Hepatocyte (in vitro differentiated cells): ENCODE results near the gene ZNF518B.

Experiments used
- EZH2 ChIP-seq: fragments of 200-600 bp; sonication (generic); IDR thresholded peaks from 2 replicates; pipeline ENCODE4 v1.6.1; 2016; ENCODE audit warnings: antibody characterized with exemption, mild to moderate bottlenecking, borderline replicate concordance
- EZH2phosphoT487 ChIP-seq: fragments of 200-600 bp; sonication (generic); IDR thresholded peaks from one replicate; pipeline ENCODE4 v1.6.1; 2018; ENCODE audit warnings: antibody characterized with exemption, mild to moderate bottlenecking, low read depth, moderate library complexity; ENCODE audit not compliant: unreplicated experiment, severe bottlenecking
- TF ChIP-seq, protein P1 (sequence below): fragments of 200-600 bp; sonication (generic); IDR thresholded peaks from 2 replicates; pipeline ENCODE4 v1.5.1; 2016; ENCODE audit warnings: antibody characterized with exemption, mild to moderate bottlenecking; ENCODE audit not compliant: poor library complexity

DNA sequence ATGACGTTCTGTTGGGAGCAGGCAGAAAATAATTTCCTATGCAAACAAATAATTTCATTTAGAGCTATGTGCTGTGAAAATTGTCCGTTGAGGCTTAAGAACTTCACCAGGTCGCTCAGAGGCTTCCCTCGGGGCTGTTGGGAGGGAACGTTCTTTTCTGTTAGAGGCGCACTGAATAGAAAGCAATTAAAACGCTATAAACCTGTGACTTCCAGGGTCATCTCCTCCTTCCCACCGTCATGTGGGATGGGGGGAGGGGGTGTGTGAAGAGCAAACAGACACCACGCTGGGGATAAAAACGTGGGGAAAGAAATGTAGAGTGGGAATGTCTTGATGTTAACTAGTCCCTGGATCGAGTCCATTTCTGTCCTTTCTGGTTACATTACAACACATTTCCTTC is 35.2 kb upstream of the ZNF518B start:
- TF ChIP-seq, protein P1, sequence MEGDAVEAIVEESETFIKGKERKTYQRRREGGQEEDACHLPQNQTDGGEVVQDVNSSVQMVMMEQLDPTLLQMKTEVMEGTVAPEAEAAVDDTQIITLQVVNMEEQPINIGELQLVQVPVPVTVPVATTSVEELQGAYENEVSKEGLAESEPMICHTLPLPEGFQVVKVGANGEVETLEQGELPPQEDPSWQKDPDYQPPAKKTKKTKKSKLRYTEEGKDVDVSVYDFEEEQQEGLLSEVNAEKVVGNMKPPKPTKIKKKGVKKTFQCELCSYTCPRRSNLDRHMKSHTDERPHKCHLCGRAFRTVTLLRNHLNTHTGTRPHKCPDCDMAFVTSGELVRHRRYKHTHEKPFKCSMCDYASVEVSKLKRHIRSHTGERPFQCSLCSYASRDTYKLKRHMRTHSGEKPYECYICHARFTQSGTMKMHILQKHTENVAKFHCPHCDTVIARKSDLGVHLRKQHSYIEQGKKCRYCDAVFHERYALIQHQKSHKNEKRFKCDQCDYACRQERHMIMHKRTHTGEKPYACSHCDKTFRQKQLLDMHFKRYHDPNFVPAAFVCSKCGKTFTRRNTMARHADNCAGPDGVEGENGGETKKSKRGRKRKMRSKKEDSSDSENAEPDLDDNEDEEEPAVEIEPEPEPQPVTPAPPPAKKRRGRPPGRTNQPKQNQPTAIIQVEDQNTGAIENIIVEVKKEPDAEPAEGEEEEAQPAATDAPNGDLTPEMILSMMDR = no peak
- no peak for TF ChIP-seq EZH2
- TF ChIP-seq EZH2phosphoT487 = no peak
